Small intestine (tissue), 7 donors: ENCODE data around the gene KIF26B. TPM values are rescaled to one million over a fixed set of nuclear protein-coding genes. Genes with fewer than 3 reads are reported as not detected.
"Not testable (repeated sequence)": the region's sequence is repeated elsewhere in the genome, so short reads cannot be mapped to it uniquely, and the experiment has no call there.

Experiments
- DNase-seq, 2 donors: peaks; one replicate each; pipeline versions ENCODE4 v3.0.0 to v3.0.0-alpha.2; 2013
- FAIRE-seq: peaks from 2 replicates; lab custom pipeline; 2012; peaks lifted over from hg19 to GRCh38; lab: Jason Lieb, UNC
- H3K27ac ChIP-seq, 3 donors: one replicate each; pipeline ENCODE4 v1.5.1; 2013; ENCODE audit warnings: low read length in 2 of 3, mild to moderate bottlenecking in 2 of 3, control low read depth in 1 of 3, inconsistent platforms in 1 of 3, low read depth in 1 of 3, moderate library complexity in 1 of 3
- H3K27me3 ChIP-seq, 3 donors: one replicate each; pipeline ENCODE4 v1.6.1; 2013; ENCODE audit warnings: low read length in 3 of 3, inconsistent platforms in 1 of 3; ENCODE audit not compliant: control insufficient read depth in 3 of 3, insufficient read depth in 3 of 3
- H3K36me3 ChIP-seq, 3 donors: one replicate each; pipeline ENCODE4 v1.6.1; 2013; ENCODE audit warnings: low read length in 3 of 3, inconsistent platforms in 1 of 3, low read depth in 1 of 3, mild to moderate bottlenecking in 1 of 3, moderate library complexity in 1 of 3; ENCODE audit not compliant: control insufficient read depth in 3 of 3, insufficient read depth in 2 of 3
- H3K4me1 ChIP-seq, 3 donors: one replicate each; pipeline ENCODE4 v1.6.1; 2013; ENCODE audit warnings: low read length in 2 of 3, inconsistent platforms in 1 of 3, low read depth in 1 of 3, mild to moderate bottlenecking in 1 of 3, moderate library complexity in 1 of 3; ENCODE audit not compliant: control insufficient read depth in 3 of 3, insufficient read depth in 2 of 3
- H3K4me3 ChIP-seq, 3 donors: one replicate each; pipeline ENCODE4 v1.5.1; 2013; ENCODE audit warnings: low read length in 3 of 3, control low read depth in 1 of 3, inconsistent platforms in 1 of 3, low read depth in 1 of 3, mild to moderate bottlenecking in 1 of 3, moderate library complexity in 1 of 3
- H3K9me3 ChIP-seq, 2 donors: one replicate each; pipeline ENCODE4 v1.6.1; 2013; ENCODE audit warnings: low read depth in 1 of 2, low read length in 1 of 2; ENCODE audit not compliant: control insufficient read depth in 2 of 2, insufficient read depth in 1 of 2
- WGBS, 3 donors: extraction: QIAGEN DNeasy Blood & Tissue Kit; methylation state at CpG; one replicate each; pipeline ENCODE4 v1.1.7; 2013; 5-methylcytosine and 5-hydroxymethylcytosine counted together
- polyA plus RNA-seq, 4 donors: library from polyadenylated mRNA; stranded (reverse) in 3 of 4; unstranded in 1 of 4; fragments of 200-250 nt in 3 of 4; fragments of 120-200 nt in 1 of 4; gene quantifications; one replicate each; pipeline versions ENCODE4 v1.2.1 to v1.2.3, GENCODE V29; 2013
- donor health status: healthy with polysubstance abuse.
- donor health status: control.
- donor health status: control.
- donor health status: Bipolar disorder and iron deficiency.
- donor health status: healthy.

KIF26B gene
- polyA plus RNA-seq, 4 donors: 0.27 to 4.0 (median 1.3) TPM; not detected in 1

GRCh38 chr1:245694753-245695195 lies 540.0 kb downstream of the KIF26B start:
- DNase-seq: no peak
- FAIRE-seq: no peak
- WGBS, 3 donors: 68 to 82% (median 74%) methylated on average over 11 of the region's 11 CpGs

GRCh38 chr1:245695211-245695610 lies 540.4 kb downstream of the KIF26B start:
- Histone ChIP-seq H3K9me3 (peaks cover 0 to 4% of the 10 kb centered on the region in 2 donors), H3K4me3 (no peak overlapping the region), H3K4me1 (no peaks in the 10 kb centered on the region), H3K27me3 (no peaks in the 10 kb centered on the region), H3K36me3 (peaks cover 0 to 4% (median 0%) of the 10 kb centered on the region in 3 donors), H3K27ac (no peak overlapping the region)
- WGBS, 3 donors: 73 to 88% (median 78%) methylated on average over 8 of the region's 8 CpGs
- no peak for DNase-seq
- no peak for FAIRE-seq

More at GRCh38 chr1:245694753-245695195, 540.0 kb downstream of the KIF26B start:
- peaks cover 0 to 4% (median 0%) of the 10 kb centered on the region in 3 donors for H3K36me3 ChIP-seq
- H3K27me3 ChIP-seq: no peaks in the 10 kb centered on the region
- H3K9me3 ChIP-seq: peaks cover 0 to 4% of the 10 kb centered on the region in 2 donors
- no peak overlapping the region for H3K27ac ChIP-seq
- no peak overlapping the region for H3K4me3 ChIP-seq
- no peaks in the 10 kb centered on the region for H3K4me1 ChIP-seq

GRCh38 chr1:245695701-245696100 lies 540.9 kb downstream of the KIF26B start:
- not testable (repeated sequence) for H3K4me1 ChIP-seq, H3K36me3 ChIP-seq, H3K4me3 ChIP-seq, FAIRE-seq, H3K27ac ChIP-seq, H3K27me3 ChIP-seq, H3K9me3 ChIP-seq, DNase-seq
- 90 to 95% (median 93%) methylated on average over 8 to 11 of the region's 11 CpGs for WGBS, 3 donors

GRCh38 chr1:245698116-245698515 lies 543.3 kb downstream of the KIF26B start:
- Histone ChIP-seq H3K9me3 (peaks cover 0 to 4% of the 10 kb centered on the region in 2 donors), H3K4me1 (no peaks in the 10 kb centered on the region), H3K27ac (no peak overlapping the region), H3K36me3 (peaks cover 0 to 11% (median 0%) of the 10 kb centered on the region in 3 donors), H3K27me3 (no peaks in the 10 kb centered on the region), H3K4me3 (no peak overlapping the region)
- FAIRE-seq: no peak
- no peak for DNase-seq
- 91 to 92% (median 92%) methylated on average over 14 of the region's 14 CpGs for WGBS, 3 donors

GRCh38 chr1:245698860-245699259 lies 544.1 kb downstream of the KIF26B start:
- DNase-seq (no peak), FAIRE-seq (no peak)
- Histone ChIP-seq H3K27me3 (no peaks in the 10 kb centered on the region), H3K4me1 (no peaks in the 10 kb centered on the region), H3K27ac (no peak overlapping the region), H3K4me3 (no peak overlapping the region), H3K36me3 (peaks cover 0 to 13% (median 0%) of the 10 kb centered on the region in 3 donors), H3K9me3 (peaks cover 0 to 4% of the 10 kb centered on the region in 2 donors)
- WGBS, 3 donors: 87 to 95% (median 94%) methylated on average over 16 of the region's 16 CpGs

GRCh38 chr1:245700631-245701030 lies 545.8 kb downstream of the KIF26B start:
- Histone ChIP-seq H3K27ac (no peak overlapping the region), H3K4me3 (no peak overlapping the region), H3K27me3 (no peaks in the 10 kb centered on the region), H3K36me3 (peaks cover 0 to 11% (median 0%) of the 10 kb centered on the region in 3 donors), H3K4me1 (no peaks in the 10 kb centered on the region), H3K9me3 (peaks cover 0 to 4% of the 10 kb centered on the region in 2 donors)
- no peak for FAIRE-seq
- 94 to 95% (median 95%) methylated on average over 13 of the region's 13 CpGs for whole genome bisulfite sequencing, 3 donors
- no peak for DNase-seq

- Histone ChIP-seq H3K36me3 (peaks cover 0 to 11% (median 0%) of the 10 kb centered on the region in 3 donors), H3K27ac (no peak overlapping the region), H3K9me3 (no peaks in the 10 kb centered on the region), H3K4me3 (no peak overlapping the region), H3K27me3 (no peaks in the 10 kb centered on the region), H3K4me1 (no peaks in the 10 kb centered on the region)
- FAIRE-seq (no peak), DNase-seq (no peak)
- WGBS, 3 donors: 82 to 89% (median 86%) methylated on average over 7 of the region's 7 CpGs
These were observed 546.8 kb downstream of the KIF26B start for GRCh38 chr1:245701631-245702030.

GRCh38 chr1:245702346-245702745 lies 547.6 kb downstream of the KIF26B start:
- FAIRE-seq: no peak
- Histone ChIP-seq H3K4me3 (no peak overlapping the region), H3K4me1 (no peaks in the 10 kb centered on the region), H3K27me3 (no peaks in the 10 kb centered on the region), H3K36me3 (peaks cover 0 to 11% (median 0%) of the 10 kb centered on the region in 3 donors), H3K27ac (no peak overlapping the region), H3K9me3 (no peaks in the 10 kb centered on the region)
- WGBS, 3 donors: 93 to 99% (median 95%) methylated on average over 13 of the region's 13 CpGs
- DNase-seq: no peak

- FAIRE-seq (no peak), DNase-seq (no peak)
- no peak overlapping the region for H3K4me3 ChIP-seq
- WGBS, 3 donors: 86 to 91% (median 89%) methylated on average over 6 of the region's 6 CpGs
- no peaks in the 10 kb centered on the region for H3K4me1 ChIP-seq
- no peaks in the 10 kb centered on the region for H3K9me3 ChIP-seq
- no peaks in the 10 kb centered on the region for H3K27me3 ChIP-seq
- peaks cover 0 to 11% (median 0%) of the 10 kb centered on the region in 3 donors for H3K36me3 ChIP-seq
- no peak overlapping the region for H3K27ac ChIP-seq
These were observed 549.6 kb downstream of the KIF26B start for GRCh38 chr1:245704341-245704740.
